Lung (tissue), 12 donors: Measurements from ENCODE around the gene PCNT. TPM values are rescaled to one million over a fixed set of nuclear protein-coding genes. Genes with fewer than 3 reads are reported as not detected.

Source experiments
- ATAC-seq: fragments of 200-7000 bp; cut with Tn5 transposase; one replicate; pipeline ENCODE4 v1.9.1; 2020; ENCODE audit warnings: moderate number of reproducible peaks; ENCODE audit not compliant: insufficient read depth, low FRiP score
- DNase-seq, 3 donors: peaks; one replicate each; pipeline ENCODE4 v3.0.0-alpha.2; 2013 to 2017
- H3K27ac ChIP-seq, 2 donors: one replicate each; pipeline ENCODE4 v1.5.1; 2013; ENCODE audit warnings: mild to moderate bottlenecking in 2 of 2, moderate library complexity in 2 of 2, control low read depth in 1 of 2, inconsistent platforms in 1 of 2, low read depth in 1 of 2, low read length in 1 of 2
- H3K27me3 ChIP-seq, 3 donors: one replicate each; pipeline ENCODE4 v1.5.1; 2013; ENCODE audit warnings: low read length in 2 of 3; ENCODE audit not compliant: control insufficient read depth in 3 of 3, insufficient read depth in 3 of 3
- H3K36me3 ChIP-seq, 4 donors: one replicate each; pipeline ENCODE4 v1.5.1; 2013; ENCODE audit warnings: low read length in 4 of 4, mild to moderate bottlenecking in 1 of 4, moderate library complexity in 1 of 4; ENCODE audit not compliant: control insufficient read depth in 4 of 4, insufficient read depth in 4 of 4
- H3K4me1 ChIP-seq, 5 donors: one replicate each; pipeline ENCODE4 v1.5.1; 2013; ENCODE audit warnings: low read length in 5 of 5, mild to moderate bottlenecking in 2 of 5, moderate library complexity in 1 of 5; ENCODE audit not compliant: control insufficient read depth in 5 of 5, insufficient read depth in 5 of 5
- H3K4me3 ChIP-seq: one replicate; pipeline ENCODE4 v1.5.1; 2013; ENCODE audit warnings: mild to moderate bottlenecking, control low read depth, moderate library complexity
- H3K9ac ChIP-seq, 2 donors: one replicate each; pipeline ENCODE4 v1.5.1; 2013; ENCODE audit warnings: low read length in 2 of 2, control low read depth in 1 of 2; ENCODE audit not compliant: insufficient read depth in 1 of 2
- H3K9me3 ChIP-seq, 4 donors: one replicate each; pipeline ENCODE4 v1.5.1; 2013; ENCODE audit warnings: low read length in 3 of 4, mild to moderate bottlenecking in 1 of 4, moderate library complexity in 1 of 4; ENCODE audit not compliant: control insufficient read depth in 4 of 4, insufficient read depth in 3 of 4
- CTCF ChIP-seq: IDR thresholded peaks from 2 replicates; pipeline ENCODE4 v1.5.1; 2012; ENCODE audit warnings: mild to moderate bottlenecking; ENCODE audit errors: control extremely low read depth, extremely low read depth
- WGBS, 2 donors: extraction: QIAGEN DNeasy Blood & Tissue Kit; methylation state at CpG; one replicate each; pipeline ENCODE4 v1.1.7; 2013; 5-methylcytosine and 5-hydroxymethylcytosine counted together
- polyA plus RNA-seq, 2 donors: library from polyadenylated mRNA; stranded (reverse); fragments of 200-250 nt; gene quantifications; one replicate each; pipeline ENCODE4 v1.2.1, GENCODE V29; 2013
- total RNA-seq, 2 donors: library from RNA; depleted of rRNA in 1 of 2; stranded (reverse); fragments of >200 nt in 1 of 2; gene quantifications; one replicate each; pipeline ENCODE4 v1.2.1, GENCODE V29; 2014 to 2021
- donor health status: control.
- donor health status: control.
- donor health status: Bipolar disorder and iron deficiency.
- donor health status: healthy.
- donor health status: DM: yes; HTN: yes; CAD: no.

Gene PCNT
- total and polyA plus RNA-seq, 4 donors = 9.8 to 37.2 (median 18.5) TPM

- no peaks in the 10 kb centered on the region for H3K9me3 ChIP-seq
- no peak for TF ChIP-seq CTCF
- ATAC-seq = no peak
These were observed 116.0 kb downstream of the PCNT start for GRCh38 chr21:46439906-46440305.

GRCh38 chr21:46441331-46441730, 117.4 kb downstream of the PCNT start:
- TF ChIP-seq CTCF = no peak
- no peak overlapping the region for H3K9ac ChIP-seq
- no peak overlapping the region for H3K4me3 ChIP-seq
- H3K27me3 ChIP-seq = no peaks in the 10 kb centered on the region
- WGBS, 2 donors = 97 to 98% methylated on average over 14 of the region's 14 CpGs
- no peaks in the 10 kb centered on the region for H3K9me3 ChIP-seq
- no peak for DNase-seq
- H3K27ac ChIP-seq = no peak overlapping the region
- no peaks in the 10 kb centered on the region for H3K4me1 ChIP-seq
- no peak for ATAC-seq
- peaks cover 3 to 39% (median 31%) of the 10 kb centered on the region in 4 donors for H3K36me3 ChIP-seq

More at GRCh38 chr21:46439906-46440305, 116.0 kb downstream of the PCNT start:
- no peak for DNase-seq
- Histone ChIP-seq H3K27me3 (no peaks in the 10 kb centered on the region), H3K27ac (no peak overlapping the region), H3K4me3 (no peak overlapping the region), H3K4me1 (no peaks in the 10 kb centered on the region), H3K9ac (no peak overlapping the region), H3K36me3 (peaks cover 3 to 42% (median 33%) of the 10 kb centered on the region in 4 donors)
- WGBS, 2 donors = 93 to 94% methylated on average over 18 of the region's 18 CpGs

- H3K27ac ChIP-seq = no peak overlapping the region
- no peaks in the 10 kb centered on the region for H3K9me3 ChIP-seq
- WGBS, 2 donors = 96 to 97% methylated on average over 23 of the region's 23 CpGs
- no peak for ATAC-seq
- no peak overlapping the region for H3K9ac ChIP-seq
- peaks cover 3 to 37% (median 31%) of the 10 kb centered on the region in 4 donors for H3K36me3 ChIP-seq
- no peaks in the 10 kb centered on the region for H3K4me1 ChIP-seq
- H3K27me3 ChIP-seq = no peaks in the 10 kb centered on the region
- no peak for TF ChIP-seq CTCF
- no peak for DNase-seq
- H3K4me3 ChIP-seq = no peak overlapping the region
These were observed 118.1 kb downstream of the PCNT start for GRCh38 chr21:46441961-46442498.

GRCh38 chr21:46442938-46443337, 119.0 kb downstream of the PCNT start:
- no peak for DNase-seq
- no peak for ATAC-seq
- H3K27ac ChIP-seq = no peak overlapping the region
- no peak overlapping the region for H3K9ac ChIP-seq
- WGBS, 2 donors = 60 to 84% methylated on average over 15 of the region's 15 CpGs
- TF ChIP-seq CTCF = no peak
- H3K4me3 ChIP-seq = no peak overlapping the region
- no peaks in the 10 kb centered on the region for H3K4me1 ChIP-seq
- H3K9me3 ChIP-seq = no peaks in the 10 kb centered on the region
- peaks cover 3 to 34% (median 26%) of the 10 kb centered on the region in 4 donors for H3K36me3 ChIP-seq
- H3K27me3 ChIP-seq = no peaks in the 10 kb centered on the region
